Mucosa of gallbladder (tissue), 1 donor: ENCODE measurements around the gene ASB10. TPM values are rescaled to one million over a fixed set of nuclear protein-coding genes. Genes with fewer than 3 reads are reported as not detected.

Experiments
- DNase-seq: peaks from one replicate; pipeline ENCODE4 v3.0.0-alpha.2; 2020; ENCODE audit warnings: low spot score
- total RNA-seq: library from RNA; stranded (reverse); gene quantifications from one replicate; pipeline ENCODE4 v1.2.1, GENCODE V29; 2021
- donor health status: DM: no; HTN: no; CAD: no.

The ASB10 gene
- total RNA-seq, 1 donor from 2014 or later = not detected

DNA sequence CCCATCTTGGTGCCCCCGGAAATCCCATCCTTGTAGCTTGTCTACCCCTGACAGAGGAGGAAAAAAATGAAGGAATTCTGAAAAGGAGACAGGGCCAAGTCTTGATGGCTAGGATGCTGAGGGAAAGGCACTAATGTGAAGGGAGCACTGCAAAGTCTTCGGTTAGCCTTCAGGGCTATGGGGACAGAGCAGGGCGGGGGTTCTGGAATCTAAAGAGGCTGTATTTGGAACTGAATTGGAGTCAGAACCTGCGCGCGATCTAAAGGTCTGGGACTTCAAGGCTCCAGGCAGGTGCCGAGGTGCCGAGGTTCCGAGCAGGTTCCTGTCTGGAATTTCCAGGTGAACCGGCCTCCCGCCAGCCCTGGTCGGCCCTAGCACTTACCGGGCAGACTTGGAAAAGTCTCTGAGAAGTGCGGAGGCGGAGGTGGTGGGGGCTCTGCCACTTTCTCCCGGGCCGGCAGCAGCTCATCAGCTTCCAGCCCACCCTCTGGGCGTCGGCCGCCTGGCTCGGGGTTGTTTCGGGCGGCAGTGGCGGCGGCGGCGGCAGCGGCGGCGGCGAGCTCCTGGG lies 20.3 kb downstream of the ASB10 start:
- DNase-seq = no peak

DNA sequence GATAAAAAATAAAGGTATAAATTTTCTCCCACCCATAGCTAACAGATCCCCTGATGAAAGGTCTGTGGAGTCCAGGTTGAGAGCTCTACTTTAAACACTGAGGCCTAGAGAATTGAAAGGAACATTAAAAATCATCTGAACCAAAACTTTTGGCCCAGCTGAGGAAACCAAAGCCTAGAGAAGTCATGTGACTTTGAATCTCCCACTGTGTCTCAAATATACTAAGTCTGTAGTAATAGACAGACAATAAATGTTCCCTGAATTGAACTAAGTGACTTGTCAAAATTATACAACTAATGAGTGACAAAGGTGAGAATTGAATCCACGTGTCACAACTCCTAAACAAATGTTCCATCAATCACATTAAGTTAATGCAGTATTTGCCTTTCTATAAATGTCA lies 25.3 kb downstream of the ASB10 start:
- no peak for DNase-seq

DNA sequence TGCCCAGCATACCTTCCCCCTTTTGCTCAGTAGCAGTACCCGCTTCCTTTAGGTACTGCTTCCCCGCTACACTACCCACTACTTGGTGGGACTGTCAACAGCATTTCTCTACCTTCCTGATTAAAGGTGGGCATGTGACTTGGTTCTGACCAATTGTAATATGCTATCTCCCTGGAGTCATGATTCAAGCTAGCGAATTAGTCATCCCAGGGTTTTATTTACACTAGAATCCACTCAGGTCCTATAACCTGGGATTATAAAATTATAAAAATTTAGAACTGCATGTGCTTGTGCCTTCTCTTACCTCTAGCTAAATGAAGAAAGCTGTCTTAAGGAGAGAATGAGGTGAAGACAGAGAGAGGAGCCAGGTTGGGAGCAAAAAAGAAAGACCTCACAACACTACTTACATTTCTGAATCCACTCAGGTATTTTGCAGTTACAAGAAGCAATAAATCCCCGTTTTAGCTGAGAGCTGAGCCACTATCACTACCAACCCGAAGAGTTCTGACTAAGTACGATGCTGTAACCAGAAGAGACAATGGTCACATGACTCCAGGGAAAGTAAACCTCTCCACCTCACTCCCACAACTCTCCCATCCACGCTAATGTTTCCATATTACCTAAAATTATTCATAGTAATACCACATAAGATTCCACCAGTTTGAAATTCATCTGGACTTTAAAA lies 29.3 kb downstream of the ASB10 start:
- DNase-seq = no peak

DNA sequence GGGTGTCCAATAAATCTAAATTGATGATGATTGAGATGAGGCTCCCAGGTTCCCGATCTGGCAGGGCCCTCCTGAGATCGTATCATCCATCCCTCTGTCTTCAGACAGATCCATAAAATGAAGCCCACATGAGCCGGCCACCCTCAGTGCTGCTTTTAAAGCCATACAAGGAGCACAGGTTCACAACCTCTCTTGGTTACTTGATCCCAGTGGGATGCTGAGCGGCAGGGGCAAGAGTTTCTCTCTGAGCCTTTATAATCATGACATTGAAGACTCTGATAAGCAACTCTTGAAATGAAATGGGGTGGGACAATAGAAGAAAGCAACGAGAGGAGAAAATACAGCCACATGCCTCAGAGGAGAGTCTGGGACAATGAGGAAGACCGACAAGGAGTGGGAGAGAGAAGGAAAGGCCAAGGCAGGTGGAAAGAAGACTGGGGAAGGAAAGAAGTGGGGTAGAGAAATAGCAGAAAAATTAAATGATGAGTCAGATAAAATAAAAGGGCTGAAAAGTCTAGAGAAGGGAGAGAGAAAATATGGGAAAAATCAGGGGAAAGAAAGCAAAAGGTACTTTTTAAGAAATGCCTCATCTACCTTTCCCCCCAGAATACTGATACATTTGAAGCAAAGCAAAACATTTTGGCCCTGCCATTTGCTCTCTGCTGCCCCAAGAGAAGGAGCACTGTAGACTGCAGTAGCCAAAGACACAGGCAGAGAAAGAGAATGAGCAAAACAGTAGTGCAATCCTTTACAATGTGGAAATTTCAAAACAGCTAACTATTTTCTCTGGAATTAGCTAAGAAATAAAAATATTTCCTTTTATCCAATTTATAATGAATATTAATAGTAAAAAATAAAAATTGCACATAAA lies 34.2 kb downstream of the ASB10 start:
- DNase-seq = no peak

DNA sequence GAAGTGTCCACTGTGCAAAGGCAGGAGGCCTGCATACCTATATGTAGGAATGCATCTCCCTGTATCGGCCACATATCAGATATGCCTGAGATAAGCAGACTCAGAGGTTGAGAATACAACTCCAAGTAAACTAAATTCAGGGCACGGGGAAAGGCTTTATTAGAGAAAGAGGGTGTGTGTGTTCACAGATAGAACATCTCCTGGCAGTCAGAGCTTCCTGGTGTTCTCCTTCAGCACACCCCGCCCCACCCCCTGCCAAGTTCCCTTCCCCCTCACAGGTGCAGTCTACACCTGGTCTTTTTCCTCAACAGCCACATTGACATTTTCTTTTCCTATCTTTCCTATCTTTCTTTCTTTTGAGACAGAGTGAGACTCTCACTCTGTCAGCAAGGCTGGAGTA lies 36.7 kb downstream of the ASB10 start:
- no peak for DNase-seq

DNA sequence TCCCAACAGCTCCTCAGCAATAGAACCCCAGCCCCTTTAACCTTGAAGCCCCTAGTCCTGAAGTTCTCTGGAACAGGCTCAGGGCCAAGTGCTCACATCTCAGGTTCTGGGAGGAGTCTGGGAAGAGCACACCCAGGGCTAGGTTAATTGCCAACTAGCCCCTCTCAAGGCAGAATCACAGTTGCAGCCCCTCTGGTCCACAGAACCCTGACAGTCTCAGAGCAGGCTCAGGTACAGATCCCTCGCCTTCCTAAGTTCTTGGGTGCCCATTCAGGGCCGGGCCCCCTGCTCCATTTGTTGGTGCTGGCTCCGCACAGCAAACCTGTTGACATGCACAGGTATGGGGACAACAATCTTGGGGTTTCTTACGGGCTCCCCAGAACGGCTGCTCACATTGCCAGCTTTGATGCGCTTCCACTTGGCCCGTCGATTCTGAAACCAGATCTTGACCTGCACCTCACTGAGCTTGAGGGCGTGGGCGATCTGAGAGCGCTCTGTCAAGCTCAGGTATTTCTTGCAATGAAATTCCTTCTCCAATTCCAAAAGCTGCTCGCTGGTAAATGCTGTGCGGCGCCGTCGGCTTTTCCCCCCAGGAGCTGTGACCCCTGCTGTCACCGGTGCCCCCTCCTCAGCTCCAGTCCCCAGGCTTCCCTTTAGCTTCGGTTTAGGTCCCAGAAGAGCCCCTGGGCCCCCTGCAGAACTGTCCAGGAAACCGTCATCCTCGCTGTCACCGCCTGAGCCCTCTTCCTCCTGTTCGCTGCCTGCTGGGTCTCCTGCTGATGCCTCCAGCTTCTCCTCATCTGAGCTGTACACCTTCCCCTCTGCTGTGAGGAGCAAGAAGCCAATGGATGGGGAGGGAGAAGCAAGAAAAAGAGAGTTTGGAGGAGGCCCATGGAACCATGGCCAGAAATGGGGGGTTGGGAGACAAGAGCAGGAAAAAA lies 38.5 kb downstream of the ASB10 start:
- DNase-seq = no peak

DNA sequence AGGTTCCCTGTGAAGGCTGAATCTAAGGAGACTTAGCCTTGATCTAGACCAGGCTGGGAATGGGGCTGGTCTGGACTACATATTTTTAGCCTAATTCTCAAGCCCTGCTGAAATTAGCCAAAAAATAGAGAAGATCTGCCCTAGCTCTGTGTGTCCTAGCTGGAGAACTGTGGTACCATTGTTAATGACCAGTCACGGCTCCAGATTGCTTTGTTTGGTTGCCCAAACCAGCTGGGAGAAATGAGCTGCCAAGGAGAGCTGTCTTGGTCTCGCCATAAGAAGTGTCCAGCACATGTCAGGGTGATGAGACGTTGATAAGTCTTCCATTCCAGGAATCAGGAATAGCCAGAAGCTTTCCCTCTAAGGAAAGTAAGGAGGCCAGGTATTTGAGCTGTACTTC lies 40.3 kb downstream of the ASB10 start:
- DNase-seq = no peak

DNA sequence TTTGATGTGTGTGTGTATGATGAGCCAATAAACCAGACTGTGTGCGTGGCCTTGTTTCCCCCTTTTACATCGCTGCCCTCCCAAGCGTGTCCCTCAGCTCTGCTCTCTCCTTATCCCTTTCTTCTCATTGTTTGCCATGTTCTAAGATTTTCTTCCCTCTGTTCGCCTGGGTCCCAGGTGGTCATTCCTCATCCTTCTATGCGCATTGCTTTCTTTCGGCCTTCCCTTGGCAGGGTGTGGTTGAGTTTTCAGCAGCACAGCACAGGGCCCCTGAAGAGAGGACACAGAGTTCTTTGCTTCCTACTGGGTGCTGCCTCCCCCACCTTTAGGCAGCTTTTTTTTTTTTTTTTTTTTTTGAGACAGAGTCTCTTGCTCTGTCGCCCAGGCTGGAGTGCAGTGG lies 42.7 kb downstream of the ASB10 start:
- no peak for DNase-seq

DNA sequence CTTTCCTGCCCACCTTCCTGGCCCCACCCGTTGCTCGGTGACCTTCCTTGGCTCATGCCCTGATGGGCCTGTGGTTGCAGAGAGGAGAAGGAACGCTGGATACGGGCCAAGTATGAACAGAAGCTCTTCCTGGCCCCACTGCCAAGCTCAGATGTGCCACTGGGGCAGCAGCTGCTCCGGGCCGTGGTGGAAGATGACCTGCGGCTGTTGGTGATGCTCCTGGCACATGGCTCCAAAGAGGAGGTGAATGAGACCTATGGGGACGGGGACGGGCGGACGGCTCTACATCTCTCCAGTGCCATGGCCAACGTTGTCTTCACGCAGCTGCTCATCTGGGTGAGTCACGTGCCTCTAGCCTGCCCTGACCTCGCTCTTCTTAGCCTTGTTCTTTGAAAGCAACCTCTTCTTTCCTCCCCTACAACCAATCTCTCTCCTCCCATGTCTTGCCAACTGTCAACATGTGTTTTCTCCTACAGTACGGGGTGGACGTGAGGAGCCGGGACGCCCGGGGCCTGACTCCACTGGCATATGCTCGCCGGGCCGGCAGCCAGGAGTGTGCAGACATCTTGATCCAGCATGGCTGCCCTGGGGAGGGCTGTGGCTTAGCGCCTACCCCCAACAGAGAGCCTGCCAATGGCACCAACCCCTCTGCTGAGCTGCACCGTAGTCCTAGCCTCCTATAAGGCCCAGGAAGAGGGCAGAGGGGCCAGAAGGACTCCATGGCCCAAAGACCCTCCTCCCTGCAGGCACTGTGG lies 43.6 kb downstream of the ASB10 start:
- DNase-seq = no peak

DNA sequence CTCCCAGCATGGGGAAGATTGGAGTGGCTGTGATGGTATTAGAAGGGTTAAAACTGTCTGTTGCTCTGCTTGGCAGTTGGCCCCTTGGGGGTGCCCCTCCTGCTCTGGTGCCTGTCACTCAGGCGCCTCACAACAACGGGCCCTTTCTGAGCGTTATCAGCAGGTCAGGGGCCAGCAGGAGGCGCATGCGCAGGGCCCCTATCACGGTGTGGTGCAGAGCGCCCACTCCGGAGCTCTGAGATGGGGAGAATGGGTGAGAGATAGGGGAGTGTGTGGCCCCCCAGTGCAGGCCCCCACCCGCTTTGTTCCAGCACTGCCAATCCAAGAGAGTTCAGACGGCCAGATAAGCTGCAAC lies 44.4 kb downstream of the ASB10 start:
- no peak for DNase-seq

DNA sequence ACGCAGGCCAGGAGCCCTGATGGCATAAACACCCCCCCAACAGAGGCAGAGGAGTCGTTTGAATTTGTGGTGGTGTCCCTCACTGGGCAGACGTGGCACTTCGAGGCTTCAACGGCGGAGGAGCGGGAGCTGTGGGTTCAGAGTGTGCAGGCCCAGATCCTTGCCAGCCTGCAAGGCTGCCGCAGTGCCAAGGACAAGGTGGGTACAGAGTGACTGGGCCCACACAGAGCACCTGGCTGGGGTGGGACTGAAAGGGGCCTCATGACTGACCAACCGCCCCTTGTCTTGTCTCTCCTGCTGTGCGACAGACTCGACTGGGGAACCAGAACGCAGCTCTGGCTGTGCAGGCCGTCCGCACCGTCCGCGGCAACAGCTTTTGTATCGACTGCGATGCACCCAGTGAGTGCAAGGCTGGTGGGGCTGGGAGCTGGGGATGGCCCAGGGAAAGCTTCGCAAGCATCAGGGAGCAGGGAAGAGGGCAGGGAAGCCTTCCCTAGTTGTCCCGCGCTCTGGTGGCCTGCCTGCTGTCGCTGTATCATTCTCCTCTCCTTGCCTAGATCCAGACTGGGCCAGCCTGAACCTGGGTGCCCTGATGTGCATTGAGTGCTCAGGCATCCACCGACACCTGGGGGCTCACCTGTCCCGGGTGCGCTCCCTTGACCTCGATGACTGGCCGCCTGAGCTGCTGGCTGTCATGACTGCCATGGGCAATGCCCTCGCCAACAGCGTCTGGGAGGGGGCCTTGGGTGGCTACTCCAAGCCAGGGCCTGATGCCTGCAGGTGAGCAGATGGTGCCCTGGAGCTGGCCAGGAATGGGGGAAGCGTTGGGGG lies 45.0 kb downstream of the ASB10 start:
- no peak for DNase-seq

DNA sequence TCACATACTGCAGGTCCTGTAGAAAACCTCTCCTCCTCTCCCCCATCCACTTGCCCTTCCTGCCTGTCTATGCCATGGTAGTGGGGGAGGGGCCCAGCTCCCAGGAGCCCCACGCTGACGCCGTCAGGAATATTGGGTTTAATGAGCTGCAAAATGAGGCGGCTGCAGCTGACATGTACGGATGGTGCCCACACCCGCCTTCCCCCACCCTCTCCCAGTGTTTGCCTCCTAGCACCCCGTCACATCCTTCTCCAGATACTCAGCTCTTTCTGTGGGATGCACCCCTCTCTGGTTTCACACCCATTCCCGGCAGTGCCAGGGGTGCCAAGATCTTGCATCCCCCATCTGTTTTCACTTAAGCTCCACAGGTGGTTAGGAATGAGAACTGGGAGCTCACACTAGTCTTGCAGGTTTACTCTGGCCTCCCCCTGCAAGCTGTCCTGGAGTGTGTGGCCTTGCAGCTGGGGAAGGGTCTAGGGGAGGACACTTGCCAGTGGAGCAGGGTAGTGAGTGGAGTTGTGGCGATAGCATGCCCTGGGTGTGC lies 45.7 kb downstream of the ASB10 start:
- no peak for DNase-seq

DNA sequence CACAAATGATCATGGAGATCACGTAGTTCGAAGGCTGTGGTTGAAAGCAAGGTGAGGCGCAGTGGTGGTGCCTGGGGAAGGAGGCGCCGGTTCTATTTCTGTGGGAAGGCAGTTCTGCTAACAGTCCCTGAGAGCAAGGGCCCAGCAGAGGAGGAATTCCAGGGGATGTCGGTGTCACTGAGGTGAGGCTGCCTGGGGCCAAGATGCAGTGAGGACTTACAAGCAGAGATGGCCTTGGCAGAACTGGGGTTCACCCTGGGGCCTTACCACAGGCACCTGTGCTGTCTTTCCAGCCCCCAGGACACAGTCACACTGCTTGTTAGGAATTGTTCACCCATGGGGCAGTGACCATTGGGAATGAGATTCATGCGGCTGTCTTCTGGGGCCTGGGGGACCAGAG lies 46.2 kb downstream of the ASB10 start:
- DNase-seq = no peak

DNA sequence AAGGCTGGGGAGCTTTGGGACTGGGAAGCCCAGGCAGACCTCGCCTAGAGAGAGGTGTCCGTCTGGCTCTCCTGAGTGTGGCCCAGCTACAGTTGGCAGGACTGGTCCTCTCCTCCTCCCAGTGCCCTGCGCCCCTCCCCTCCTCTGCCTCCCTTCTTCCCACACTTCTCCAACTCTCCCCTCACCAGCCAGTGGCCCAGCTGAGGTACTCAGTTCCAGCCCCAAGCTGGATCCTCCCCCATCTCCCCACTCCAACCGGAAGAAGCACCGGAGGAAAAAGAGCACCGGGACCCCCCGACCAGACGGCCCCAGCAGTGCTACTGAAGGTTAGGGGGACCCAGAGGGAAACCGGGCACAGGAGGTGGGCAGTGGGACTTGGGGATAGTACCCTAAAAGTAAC lies 47.3 kb downstream of the ASB10 start:
- no peak for DNase-seq

DNA sequence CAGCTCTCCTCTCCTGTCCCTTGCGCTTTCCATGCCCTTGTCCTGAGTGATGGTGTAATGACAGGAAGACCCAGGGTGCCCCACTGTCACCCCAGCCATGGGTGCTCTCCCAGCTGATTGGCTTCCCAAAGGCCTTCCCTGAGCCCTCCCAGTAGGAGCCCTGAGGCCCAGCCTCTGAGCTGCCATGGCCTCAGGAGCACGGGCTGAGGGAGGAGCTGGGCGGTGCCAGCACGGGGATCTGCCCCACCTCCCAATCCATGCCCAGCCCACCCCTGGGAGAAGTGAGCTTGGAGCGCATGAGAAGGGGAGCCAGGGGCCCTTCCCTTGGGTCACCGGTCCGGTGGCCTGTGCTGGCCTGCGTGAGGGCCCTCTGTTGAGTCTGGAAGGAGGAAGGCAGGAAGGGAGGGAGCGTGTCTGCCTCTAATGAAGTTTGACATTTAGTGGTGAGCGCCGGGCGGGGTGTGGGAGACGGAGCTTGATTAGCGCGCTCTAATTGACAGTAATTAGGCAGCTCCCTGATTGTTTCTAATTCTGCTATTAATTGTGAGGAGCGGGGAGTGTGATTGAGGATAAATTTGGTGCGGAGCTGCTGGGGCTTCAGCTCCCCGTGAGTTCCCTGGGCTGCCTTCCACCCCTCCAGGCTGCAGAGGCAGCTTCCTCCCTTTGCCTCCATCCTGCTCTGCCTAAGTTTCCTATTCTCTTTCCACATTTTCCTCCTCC lies 47.8 kb downstream of the ASB10 start:
- DNase-seq = no peak

DNA sequence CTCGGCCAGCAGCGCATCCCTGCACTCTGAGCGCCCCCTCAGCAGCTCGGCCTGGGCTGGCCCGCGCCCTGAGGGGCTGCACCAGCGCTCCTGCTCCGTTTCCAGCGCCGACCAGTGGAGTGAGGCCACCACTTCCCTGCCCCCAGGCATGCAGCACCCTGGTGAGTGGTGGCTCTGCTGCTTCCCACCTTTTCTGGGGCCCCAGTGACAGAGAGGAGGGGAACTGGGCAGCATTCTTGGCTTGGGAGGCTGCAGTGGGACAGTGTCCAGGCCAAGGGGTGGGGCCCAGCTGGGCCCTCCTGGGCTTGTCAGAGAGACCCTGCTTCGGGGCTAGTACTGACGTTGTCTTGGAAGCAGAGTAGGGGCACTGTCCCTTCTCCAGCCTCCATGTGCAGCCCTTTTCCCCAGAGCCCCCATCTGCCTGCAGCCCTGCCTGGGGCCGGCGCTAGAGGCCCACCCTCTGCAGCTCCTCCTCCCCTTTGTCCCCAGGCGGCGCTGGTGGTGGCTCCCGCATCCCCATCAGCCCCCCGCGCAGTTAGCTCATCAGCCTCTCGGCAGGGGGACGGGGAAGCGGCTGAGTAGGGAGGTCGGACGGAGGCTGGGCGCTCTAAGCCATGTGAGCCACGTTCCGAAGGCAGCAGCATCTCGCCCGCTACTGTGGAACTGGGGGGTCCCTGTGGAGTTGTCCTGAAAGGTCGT lies 48.7 kb downstream of the ASB10 start:
- DNase-seq = no peak

DNA sequence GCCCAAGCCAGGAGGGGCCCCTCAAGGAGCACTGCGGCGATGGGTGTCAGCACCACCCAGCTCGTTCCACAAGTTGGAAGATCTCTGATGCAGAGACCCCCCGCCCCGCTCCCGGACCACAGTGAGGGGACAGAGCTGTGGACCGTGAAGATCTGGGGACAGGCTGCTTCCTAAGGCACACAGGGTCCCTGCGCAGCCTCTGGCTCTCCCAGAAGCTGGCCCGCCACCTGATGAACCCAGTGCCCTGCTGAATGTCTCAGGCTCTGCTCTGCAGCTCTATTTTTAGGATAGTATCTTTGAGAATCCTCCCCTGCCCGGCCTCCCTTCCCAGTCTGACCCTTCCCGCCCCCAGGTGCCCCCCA lies 49.3 kb downstream of the ASB10 start:
- DNase-seq = no peak

DNA sequence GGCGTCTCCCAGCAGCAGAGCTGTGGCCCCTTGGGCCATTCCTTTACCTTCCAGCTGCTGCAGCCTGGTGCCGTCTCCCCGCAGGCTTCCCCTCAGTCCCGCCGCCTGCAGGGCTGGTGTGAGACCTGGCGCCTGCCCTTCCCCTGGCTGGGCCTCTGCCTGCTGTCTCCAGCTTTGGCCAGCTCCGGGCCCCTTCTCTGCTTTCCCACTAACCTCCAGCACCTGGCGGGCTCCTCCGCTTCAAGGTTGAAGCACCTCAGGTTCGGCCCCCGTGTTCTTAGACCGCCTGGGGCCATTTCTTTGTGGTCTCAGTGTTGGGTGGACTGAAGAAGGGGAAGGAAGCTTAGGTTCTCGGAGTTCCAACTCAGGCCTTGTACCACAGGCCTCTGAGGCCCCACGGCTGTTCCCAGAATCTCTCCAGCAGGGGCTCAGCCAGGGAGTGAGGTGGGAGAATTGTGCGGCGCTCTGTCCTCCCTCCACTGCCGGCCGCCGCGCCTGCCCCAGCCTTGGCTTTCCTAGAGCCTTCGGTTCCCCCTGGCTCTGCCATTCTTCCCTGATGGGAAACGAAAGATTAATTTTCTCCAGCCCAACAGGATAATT lies 49.9 kb downstream of the ASB10 start:
- no peak for DNase-seq
